Suprapubic skin (tissue), 4 donors: ENCODE measurements around the gene ST6GALNAC4. TPM values are rescaled to one million over a fixed set of nuclear protein-coding genes. Genes with fewer than 3 reads are reported as not detected.

Experiments
- DNase-seq, 2 donors: peaks; one replicate each; pipeline ENCODE4 v3.0.0-alpha.2; 2019; ENCODE audit warnings: low spot score in 2 of 2
- H3K27ac ChIP-seq: fragments of 200-600 bp; sonication (generic); one replicate; pipeline ENCODE4 v1.5.1; 2019
- H3K27me3 ChIP-seq: fragments of 200-600 bp; sonication (generic); one replicate; pipeline ENCODE4 v1.5.1; 2019
- H3K36me3 ChIP-seq: fragments of 200-600 bp; sonication (generic); one replicate; pipeline ENCODE4 v1.5.1; 2019
- H3K4me1 ChIP-seq: fragments of 200-600 bp; sonication (generic); one replicate; pipeline ENCODE4 v1.5.1; 2019
- H3K4me3 ChIP-seq: fragments of 200-600 bp; sonication (generic); one replicate; pipeline ENCODE4 v1.5.1; 2019; ENCODE audit warnings: mild to moderate bottlenecking
- H3K9me3 ChIP-seq: fragments of 200-600 bp; sonication (generic); one replicate; pipeline ENCODE4 v1.5.1; 2019
- CTCF ChIP-seq, 2 donors: fragments of 200-600 bp in 1 of 2; fragments of 450-650 bp in 1 of 2; sonication (generic) in 1 of 2; IDR thresholded peaks; one replicate each; pipeline ENCODE4 v1.5.1; 2016 to 2019; ENCODE audit warnings: antibody characterized with exemption in 2 of 2, mild to moderate bottlenecking in 1 of 2, moderate library complexity in 1 of 2
- EP300 ChIP-seq: sonication (generic); formaldehyde crosslinking; IDR thresholded peaks from one replicate; pipeline ENCODE4 v1.6.1; 2017; ENCODE audit warnings: antibody characterized with exemption
- POLR2A ChIP-seq, 2 donors: fragments of 450-650 bp; IDR thresholded peaks; one replicate each; pipeline ENCODE4 v1.6.1; 2017; ENCODE audit warnings: antibody characterized with exemption in 2 of 2, mild to moderate bottlenecking in 2 of 2, moderate library complexity in 2 of 2
- POLR2AphosphoS5 ChIP-seq, 3 donors: sonication (generic); formaldehyde crosslinking; IDR thresholded peaks; one replicate each; pipeline ENCODE4 v1.6.1; 2017; ENCODE audit warnings: antibody characterized with exemption in 3 of 3
- WGBS: methylation state at CpG from one replicate; pipeline ENCODE4 v1.1.5; 2018; 5-methylcytosine and 5-hydroxymethylcytosine counted together
- total RNA-seq, 4 donors: library from RNA; depleted of rRNA; stranded (reverse); fragments of >200 nt; gene quantifications; one replicate each; pipeline ENCODE4 v1.1.0, GENCODE V29; 2016

Gene ST6GALNAC4
- total RNA-seq, 4 donors from 2014 or later: 14.6 to 25.2 (median 20.2) TPM

DNA sequence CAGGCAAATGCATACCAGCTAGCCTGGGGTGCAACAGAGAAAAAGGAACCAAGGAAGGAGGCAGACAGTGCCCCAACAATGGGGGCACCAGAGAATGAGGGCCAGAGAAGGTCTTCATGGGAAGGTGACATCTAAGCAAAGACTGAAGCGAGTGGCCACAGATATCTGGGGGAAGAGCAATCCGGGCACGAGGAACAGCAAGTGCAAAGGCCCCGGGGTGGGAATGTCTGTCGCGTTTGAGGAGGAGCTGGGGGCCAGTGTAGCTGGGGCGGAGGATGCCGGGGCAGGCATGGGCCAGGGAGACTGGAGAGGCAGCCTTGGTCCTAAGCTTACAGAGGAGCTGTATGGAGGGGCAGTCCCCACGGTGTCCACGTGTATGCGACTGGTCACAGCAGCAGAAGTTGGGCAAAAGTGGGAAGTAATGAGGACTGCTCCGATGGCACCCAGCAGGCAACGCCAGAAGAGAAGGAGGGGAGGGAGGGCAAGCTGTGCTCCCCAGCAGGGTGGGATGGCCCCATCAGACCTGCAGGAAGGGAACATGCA is 44.8 kb upstream of the ST6GALNAC4 start:
- whole genome bisulfite sequencing: 91% methylated on average over 13 of the region's 13 CpGs
- H3K4me3 ChIP-seq: no peak overlapping the region
- H3K9me3 ChIP-seq: no peaks in the 10 kb centered on the region
- DNase-seq: peak in 1 of 2 donors; percentile 51
- peaks cover 86% of the 10 kb centered on the region for H3K4me1 ChIP-seq
- no peaks in the 10 kb centered on the region for H3K27me3 ChIP-seq
- H3K36me3 ChIP-seq: no peaks in the 10 kb centered on the region
- TF ChIP-seq EP300: no peak
- no peak for TF ChIP-seq POLR2AphosphoS5 (IDR thresholded peaks at IDR 0.05)
- no peak for TF ChIP-seq POLR2A (IDR thresholded peaks at IDR 0.05)
- TF ChIP-seq CTCF (IDR thresholded peaks at IDR 0.05): no peak
- H3K27ac ChIP-seq: peak overlapping the region; percentile 85

- WGBS: no CpG with 5 or more reads among the region's 2 CpGs
- DNase-seq: no peak
- Histone ChIP-seq H3K4me3 (no peak overlapping the region), H3K9me3 (no peaks in the 10 kb centered on the region), H3K27ac (peak overlapping the region; percentile 85), H3K36me3 (no peaks in the 10 kb centered on the region), H3K4me1 (peaks cover 86% of the 10 kb centered on the region), H3K27me3 (no peaks in the 10 kb centered on the region)
- TF ChIP-seq CTCF (IDR thresholded peaks at IDR 0.05): no peak
- TF ChIP-seq POLR2A (IDR thresholded peaks at IDR 0.05): no peak
- no peak for TF ChIP-seq EP300
- no peak for TF ChIP-seq POLR2AphosphoS5 (IDR thresholded peaks at IDR 0.05)
These were observed 44.3 kb upstream of the ST6GALNAC4 start for GRCh38 chr9:127961155-127961490.

- no peak for DNase-seq
- Histone ChIP-seq H3K4me3 (no peak overlapping the region), H3K9me3 (no peaks in the 10 kb centered on the region), H3K36me3 (no peaks in the 10 kb centered on the region), H3K27me3 (no peaks in the 10 kb centered on the region), H3K4me1 (peaks cover 86% of the 10 kb centered on the region), H3K27ac (peak overlapping the region; percentile 85)
- TF ChIP-seq EP300 (no peak), POLR2A (IDR thresholded peaks at IDR 0.05) (no peak), POLR2AphosphoS5 (IDR thresholded peaks at IDR 0.05) (no peak), CTCF (IDR thresholded peaks at IDR 0.05) (no peak)
- 35% methylated on average over 5 of the region's 11 CpGs for WGBS
These were observed 43.7 kb upstream of the ST6GALNAC4 start for GRCh38 chr9:127960410-127961154.

DNA sequence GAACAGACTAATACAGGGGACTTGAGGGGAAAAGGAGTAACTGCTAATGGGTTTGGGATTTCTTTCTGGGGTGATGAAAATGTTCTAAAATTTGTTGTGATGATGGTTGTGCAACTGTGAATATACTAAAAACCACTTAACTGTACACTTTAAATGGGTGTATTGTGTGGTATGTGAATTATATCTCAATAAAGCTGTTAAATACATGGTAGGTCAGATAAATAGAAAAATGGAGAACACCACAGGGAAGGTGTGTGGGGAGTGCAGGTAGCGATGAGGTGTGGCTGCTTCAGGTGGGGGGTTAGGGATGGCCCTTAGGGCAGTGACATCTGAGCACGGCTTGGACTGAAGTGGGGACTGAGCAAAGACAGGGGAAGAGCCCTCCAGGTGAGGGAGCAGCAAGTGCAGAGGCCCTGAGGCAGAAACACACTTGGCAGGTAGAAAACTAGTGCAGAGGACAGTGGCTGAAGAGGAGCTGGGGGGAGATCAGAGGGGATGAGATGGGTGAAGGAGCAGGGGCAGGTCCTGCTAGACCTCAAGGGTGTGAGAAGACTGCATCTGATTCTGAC is 43.1 kb upstream of the ST6GALNAC4 start:
- TF ChIP-seq POLR2A (IDR thresholded peaks at IDR 0.05): no peak
- TF ChIP-seq POLR2AphosphoS5 (IDR thresholded peaks at IDR 0.05): no peak
- no peak for TF ChIP-seq EP300
- no peak for TF ChIP-seq CTCF (IDR thresholded peaks at IDR 0.05)
- Histone ChIP-seq H3K9me3 (no peaks in the 10 kb centered on the region), H3K27ac (peak overlapping the region; percentile 85), H3K4me3 (no peak overlapping the region), H3K4me1 (peaks cover 86% of the 10 kb centered on the region), H3K27me3 (no peaks in the 10 kb centered on the region), H3K36me3 (no peaks in the 10 kb centered on the region)
- no peak for DNase-seq
- WGBS: 63% methylated on average over 2 of the region's 2 CpGs

- H3K4me1 ChIP-seq: peaks cover 86% of the 10 kb centered on the region
- H3K27ac ChIP-seq: peak overlapping the region; percentile 49
- no peaks in the 10 kb centered on the region for H3K36me3 ChIP-seq
- WGBS: 90% methylated on average over 4 of the region's 4 CpGs
- H3K4me3 ChIP-seq: no peak overlapping the region
- TF ChIP-seq POLR2AphosphoS5 (IDR thresholded peaks at IDR 0.05) (no peak), CTCF (IDR thresholded peaks at IDR 0.05) (no peak), EP300 (no peak), POLR2A (IDR thresholded peaks at IDR 0.05) (no peak)
- H3K27me3 ChIP-seq: no peaks in the 10 kb centered on the region
- no peak for DNase-seq
- H3K9me3 ChIP-seq: no peaks in the 10 kb centered on the region
These were observed 42.6 kb upstream of the ST6GALNAC4 start for GRCh38 chr9:127959398-127959797.
